Smooth muscle cell (in vitro differentiated cells): ENCODE measurements around the gene NPC1. TPM values are rescaled to one million over a fixed set of nuclear protein-coding genes. Genes with fewer than 3 reads are reported as not detected.

Experiments
- DNase-seq: peaks from one replicate; lab custom pipeline; 2025; ENCODE audit not compliant: unreplicated experiment; lab: John Stamatoyannopoulos, UW
- H2AFZ ChIP-seq: fragments of 200-600 bp; sonication (generic); 2 replicates; pipeline ENCODE4 v1.6.0; 2016; ENCODE audit warnings: antibody characterized with exemption, low read depth, mild to moderate bottlenecking
- H3F3A ChIP-seq: fragments of 200-600 bp; sonication (generic); 2 replicates; pipeline ENCODE4 v1.6.0; 2017; ENCODE audit warnings: antibody characterized with exemption, low read depth
- H3K27ac ChIP-seq: fragments of 200-600 bp; sonication (generic); 2 replicates; pipeline ENCODE4 v1.5.1; 2016; ENCODE audit warnings: low read depth, mild to moderate bottlenecking
- H3K27me3 ChIP-seq: fragments of 200-600 bp; sonication (generic); 2 replicates; pipeline ENCODE4 v1.6.1; 2016; ENCODE audit warnings: low read depth, mild to moderate bottlenecking
- H3K36me3 ChIP-seq: fragments of 200-600 bp; sonication (generic); 2 replicates; pipeline ENCODE4 v1.5.1; 2016; ENCODE audit warnings: low read depth
- H3K4me1 ChIP-seq: fragments of 200-600 bp; sonication (generic); 2 replicates; pipeline ENCODE4 v1.5.1; 2016; ENCODE audit warnings: low read depth
- H3K4me2 ChIP-seq: fragments of 200-600 bp; sonication (generic); 2 replicates; pipeline ENCODE4 v1.6.0; 2016; ENCODE audit warnings: mild to moderate bottlenecking
- H3K4me3 ChIP-seq: fragments of 200-600 bp; sonication (generic); 2 replicates; pipeline ENCODE4 v1.5.1; 2016; ENCODE audit warnings: mild to moderate bottlenecking
- H3K79me2 ChIP-seq: fragments of 200-600 bp; sonication (generic); 2 replicates; pipeline ENCODE4 v1.6.0; 2016; ENCODE audit warnings: low read depth, mild to moderate bottlenecking
- H3K9ac ChIP-seq: fragments of 200-600 bp; sonication (generic); 2 replicates; pipeline ENCODE4 v1.6.0; 2016; ENCODE audit warnings: low read depth
- H3K9me3 ChIP-seq: fragments of 200-600 bp; sonication (generic); replicated peaks from 2 replicates; pipeline ENCODE4 v1.5.1; 2016; ENCODE audit warnings: low read depth
- H4K20me1 ChIP-seq: fragments of 200-600 bp; sonication (generic); 2 replicates; pipeline ENCODE4 v1.6.0; 2016; ENCODE audit warnings: low read depth
- CTCF ChIP-seq: fragments of 200-600 bp; sonication (generic); IDR thresholded peaks from 2 replicates; pipeline ENCODE4 v1.5.1; 2017; ENCODE audit warnings: borderline replicate concordance, mild to moderate bottlenecking, antibody characterized with exemption; ENCODE audit not compliant: insufficient read depth, poor library complexity, severe bottlenecking
- WGBS: methylation state at CpG from one replicate; pipeline ENCODE4 v1.1.7; 2016; ENCODE audit warnings: low lambda C conversion rate; 5-methylcytosine and 5-hydroxymethylcytosine counted together
- polyA plus RNA-seq: library from polyadenylated mRNA; unstranded; fragments of >200 nt; fragmentation: Nextera tagmentation; extraction: Ambion mirVana; gene quantifications from 2 replicates; pipeline ENCODE4 v1.2.1, GENCODE V29; 2016
- total RNA-seq: library from RNA; depleted of rRNA; stranded (reverse); fragments of >200 nt; gene quantifications from 2 replicates; pipeline ENCODE4 v1.2.3, GENCODE V29; 2014

The NPC1 gene
- total and polyA plus RNA-seq, 2 experiments from 2014 or later = 29.9 to 55.5 TPM

GRCh38 chr18:23612434-23613090 lies 26.3 kb upstream of the NPC1 start:
- no peak overlapping the region for H3K4me2 ChIP-seq

GRCh38 chr18:23609390-23610023 lies 23.2 kb upstream of the NPC1 start:
- no peaks in the 10 kb centered on the region for H3K36me3 ChIP-seq
- H3K4me3 ChIP-seq = no peak overlapping the region
- no peaks in the 10 kb centered on the region for H3K79me2 ChIP-seq
- no peak overlapping the region for H3K9ac ChIP-seq
- H3F3A ChIP-seq = no peaks in the 10 kb centered on the region
- 89% methylated on average over 5 of the region's 5 CpGs for WGBS
- H3K4me1 ChIP-seq = no peaks in the 10 kb centered on the region
- DNase-seq = no peak
- H2AFZ ChIP-seq = no peak overlapping the region
- H3K27me3 ChIP-seq = peaks cover 3% of the 10 kb centered on the region
- no peaks in the 10 kb centered on the region for H4K20me1 ChIP-seq
- no peak for TF ChIP-seq CTCF
- H3K27ac ChIP-seq = no peak overlapping the region
- no peaks in the 10 kb centered on the region for H3K9me3 ChIP-seq
- no peak overlapping the region for H3K4me2 ChIP-seq

More at GRCh38 chr18:23612434-23613090, 26.3 kb upstream of the NPC1 start:
- no peaks in the 10 kb centered on the region for H3K79me2 ChIP-seq
- no peak overlapping the region for H3K9ac ChIP-seq
- H3K27me3 ChIP-seq = peaks cover 3% of the 10 kb centered on the region
- no peak overlapping the region for H2AFZ ChIP-seq
- H3K9me3 ChIP-seq = no peaks in the 10 kb centered on the region
- no peaks in the 10 kb centered on the region for H3F3A ChIP-seq
- no peak for TF ChIP-seq CTCF
- 82% methylated on average over 8 of the region's 8 CpGs for WGBS
- no peak overlapping the region for H3K4me3 ChIP-seq
- no peak overlapping the region for H3K27ac ChIP-seq
- no peaks in the 10 kb centered on the region for H4K20me1 ChIP-seq
- no peak for DNase-seq
- H3K36me3 ChIP-seq = no peaks in the 10 kb centered on the region
- H3K4me1 ChIP-seq = no peaks in the 10 kb centered on the region

- 81% methylated on average over 2 of the region's 2 CpGs for WGBS
- H3F3A ChIP-seq = no peaks in the 10 kb centered on the region
- H3K4me3 ChIP-seq = no peak overlapping the region
- H3K4me2 ChIP-seq = no peak overlapping the region
- no peak overlapping the region for H3K27ac ChIP-seq
- H3K79me2 ChIP-seq = no peaks in the 10 kb centered on the region
- no peak for TF ChIP-seq CTCF
- H3K27me3 ChIP-seq = peaks cover 3% of the 10 kb centered on the region
- no peaks in the 10 kb centered on the region for H3K9me3 ChIP-seq
- no peaks in the 10 kb centered on the region for H3K36me3 ChIP-seq
- H2AFZ ChIP-seq = no peak overlapping the region
- no peak overlapping the region for H3K9ac ChIP-seq
- no peaks in the 10 kb centered on the region for H3K4me1 ChIP-seq
- no peaks in the 10 kb centered on the region for H4K20me1 ChIP-seq
- no peak for DNase-seq
Observed at GRCh38 chr18:23608211-23608610, 21.9 kb upstream of the NPC1 start.

GRCh38 chr18:23605941-23606340 lies 19.6 kb upstream of the NPC1 start:
- Histone ChIP-seq H3K79me2 (no peaks in the 10 kb centered on the region), H4K20me1 (no peaks in the 10 kb centered on the region), H3K4me2 (no peak overlapping the region), H3K4me1 (no peaks in the 10 kb centered on the region), H3K9ac (no peak overlapping the region), H2AFZ (no peak overlapping the region), H3K27ac (no peak overlapping the region), H3K36me3 (no peaks in the 10 kb centered on the region), H3F3A (no peaks in the 10 kb centered on the region), H3K9me3 (no peaks in the 10 kb centered on the region), H3K4me3 (no peak overlapping the region), H3K27me3 (peaks cover 3% of the 10 kb centered on the region)
- no peak for DNase-seq
- no peak for TF ChIP-seq CTCF
